ENCODE measurements around the gene PLCE1. TPM values are rescaled to one million over a fixed set of nuclear protein-coding genes. Genes with fewer than 3 reads are reported as not detected.

PLCE1 gene
- total and polyA plus RNA-seq, 2 of the 8 experiments (the other 6 are each of a cell fraction or from before 2014, with no cell fraction given): 0.05 to 0.06 TPM

DNA sequence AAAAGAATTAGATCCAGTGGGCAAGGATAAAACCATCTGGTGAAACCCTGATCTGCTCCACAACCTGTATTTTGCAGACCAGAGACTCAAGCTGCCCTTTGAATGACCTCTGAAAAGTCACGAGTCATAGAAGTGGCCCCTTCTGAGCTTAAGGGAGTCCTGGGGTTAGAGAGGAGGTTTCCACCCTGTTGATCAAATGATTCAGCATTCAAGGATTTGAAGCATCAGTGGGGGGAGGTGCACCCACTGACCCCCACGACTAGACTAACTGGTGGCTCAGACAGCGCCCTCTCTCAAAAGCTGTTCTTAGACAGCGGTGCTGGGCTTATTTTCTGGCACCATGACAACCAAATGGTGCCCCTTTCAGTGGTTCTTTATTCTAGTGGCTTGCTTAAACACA lies 44.3 kb downstream of the PLCE1 start:
- Histone ChIP-seq H3K9ac (replicated peaks in 1 of 4; ENCODE audit: extremely low read depth in 1 of 4, low read depth in 3 of 4, low read length in 3 of 4) (no peak overlapping the region), H3K23me2 (ENCODE audit: low read depth, low read length) (no peaks in the 10 kb centered on the region), H3K4me1 (replicated peaks in 1 of 4; ENCODE audit: control insufficient read depth in 3 of 4, insufficient read depth in 4 of 4, low read length in 3 of 4) (peaks cover 0 to 3% (median 0%) of the 10 kb centered on the region in 4 experiments; a peak in 1 of 7 replicates), H3K14ac (ENCODE audit: insufficient read length) (no peak overlapping the region), H3K4ac (replicated peaks; ENCODE audit: insufficient read length, low read depth, low read length) (no peak overlapping the region), H2BK15ac (ENCODE audit: low read length) (no peak overlapping the region), H3K18ac (ENCODE audit: extremely low read depth, low read length) (no peak overlapping the region), H3K4me3 (ENCODE audit: extremely low read depth in 1 of 4, insufficient read depth in 2 of 4, low read depth in 3 of 4, low read length in 4 of 4) (no peak overlapping the region), H2BK5ac (ENCODE audit: low read depth, low read length) (no peak overlapping the region; the same call in 1 of the 2 replicates), H4K5ac (ENCODE audit: insufficient read length, low read depth, low read length) (no peak overlapping the region), H2AK5ac (ENCODE audit: low read depth, low read length) (no peak overlapping the region), H3K9me3 (ENCODE audit: insufficient read depth in 2 of 2, low read depth in 1 of 2, low read length in 1 of 2) (no peaks in the 10 kb centered on the region), H3K27me3 (replicated peaks in 1 of 4; ENCODE audit: control insufficient read depth in 3 of 4, extremely low read depth in 1 of 4, insufficient read depth in 3 of 4, low read length in 3 of 4) (no peaks in the 10 kb centered on the region), H3K36me3 (ENCODE audit: control insufficient read depth in 2 of 4, insufficient read depth in 4 of 4, low read length in 3 of 4) (no peaks in the 10 kb centered on the region), H3K79me1 (ENCODE audit: low read depth, low read length) (no peaks in the 10 kb centered on the region), H2AFZ (ENCODE audit: low read length) (no peak overlapping the region), H4K8ac (ENCODE audit: extremely low read depth, insufficient read depth, low read length) (no peak overlapping the region), H3K23ac (ENCODE audit: insufficient read length) (no peak overlapping the region), H3K4me2 (ENCODE audit: insufficient read depth in 1 of 2, low read depth in 2 of 2, low read length in 2 of 2) (no peak overlapping the region), H2BK120ac (replicated peaks; ENCODE audit: low read depth, low read length) (no peak overlapping the region), H4K91ac (replicated peaks; ENCODE audit: insufficient read length, low read length) (no peak overlapping the region), H2BK20ac (ENCODE audit: low read length) (no peak overlapping the region), H3K56ac (replicated peaks; ENCODE audit: insufficient read length, low read depth, low read length) (no peak overlapping the region), H3K79me2 (ENCODE audit: control insufficient read depth in 1 of 2, insufficient read depth in 2 of 2, low read length in 2 of 2) (no peaks in the 10 kb centered on the region), H4K20me1 (replicated peaks in 1 of 2; ENCODE audit: control insufficient read depth in 1 of 2, insufficient read depth in 2 of 2, low read length in 2 of 2) (no peaks in the 10 kb centered on the region), H2BK12ac (ENCODE audit: low read depth, low read length) (no peak overlapping the region), H3K27ac (ENCODE audit: low read depth, low read length) (no peak overlapping the region)
- DNase-seq (ENCODE audit: low read depth in 1 of 2, low spot score in 2 of 2) (no peak), FAIRE-seq (no peak)
- ChIA-PET CTCF (ENCODE audit: partially characterized antibody) (interaction anchor here (0.9 to 1.5 kb wide), 5 partner anchors 37 to 190 kb away, joined by 3 to 5 read pairs (median 3); no protein-coding TSS in a partner anchor), POLR2A (ENCODE audit: partially characterized antibody) (no interaction called here)
- 63% methylated on average over 4 of the region's 4 CpGs; no CpG with 5 or more reads in 1 of the 2 experiments for WGBS, 2 experiments (ENCODE audit: extremely low coverage in 1 of 2, insufficient coverage in 1 of 2, insufficient read length in 1 of 2, insufficient replicate concordance in 2 of 2, low coverage in 1 of 2, low lambda C conversion rate in 2 of 2, missing lambda C conversion rate in 1 of 2)
- TF ChIP-seq, protein P1, sequence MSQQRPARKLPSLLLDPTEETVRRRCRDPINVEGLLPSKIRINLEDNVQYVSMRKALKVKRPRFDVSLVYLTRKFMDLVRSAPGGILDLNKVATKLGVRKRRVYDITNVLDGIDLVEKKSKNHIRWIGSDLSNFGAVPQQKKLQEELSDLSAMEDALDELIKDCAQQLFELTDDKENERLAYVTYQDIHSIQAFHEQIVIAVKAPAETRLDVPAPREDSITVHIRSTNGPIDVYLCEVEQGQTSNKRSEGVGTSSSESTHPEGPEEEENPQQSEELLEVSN (IDR thresholded peaks at IDR 0.05): no peak
- TF ChIP-seq HDAC2 (IDR thresholded peaks at IDR 0.05; ENCODE audit: borderline replicate concordance in 1 of 2, low read depth in 2 of 2, low read length in 2 of 2): no peak
- TF ChIP-seq, protein P2, sequence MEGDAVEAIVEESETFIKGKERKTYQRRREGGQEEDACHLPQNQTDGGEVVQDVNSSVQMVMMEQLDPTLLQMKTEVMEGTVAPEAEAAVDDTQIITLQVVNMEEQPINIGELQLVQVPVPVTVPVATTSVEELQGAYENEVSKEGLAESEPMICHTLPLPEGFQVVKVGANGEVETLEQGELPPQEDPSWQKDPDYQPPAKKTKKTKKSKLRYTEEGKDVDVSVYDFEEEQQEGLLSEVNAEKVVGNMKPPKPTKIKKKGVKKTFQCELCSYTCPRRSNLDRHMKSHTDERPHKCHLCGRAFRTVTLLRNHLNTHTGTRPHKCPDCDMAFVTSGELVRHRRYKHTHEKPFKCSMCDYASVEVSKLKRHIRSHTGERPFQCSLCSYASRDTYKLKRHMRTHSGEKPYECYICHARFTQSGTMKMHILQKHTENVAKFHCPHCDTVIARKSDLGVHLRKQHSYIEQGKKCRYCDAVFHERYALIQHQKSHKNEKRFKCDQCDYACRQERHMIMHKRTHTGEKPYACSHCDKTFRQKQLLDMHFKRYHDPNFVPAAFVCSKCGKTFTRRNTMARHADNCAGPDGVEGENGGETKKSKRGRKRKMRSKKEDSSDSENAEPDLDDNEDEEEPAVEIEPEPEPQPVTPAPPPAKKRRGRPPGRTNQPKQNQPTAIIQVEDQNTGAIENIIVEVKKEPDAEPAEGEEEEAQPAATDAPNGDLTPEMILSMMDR (IDR thresholded peaks at IDR 0.05; ENCODE audit: control extremely low read depth in 1 of 3, insufficient read depth in 1 of 3, low read depth in 1 of 3, low read length in 3 of 3): peak in 1 of 3 experiments; percentile 18; a peak in 1 of 4 replicates
- peak; percentile 96 for TF ChIP-seq BACH1 (IDR thresholded peaks at IDR 0.05; ENCODE audit: low read length)
- no peak for TF ChIP-seq PHF8 (conservative IDR thresholded peaks at IDR 0.05; ENCODE audit: low read depth, low read length)
- TF ChIP-seq CTBP2 (IDR thresholded peaks at IDR 0.05; ENCODE audit: borderline replicate concordance, insufficient read depth, insufficient read length, low read length): no peak
- TF ChIP-seq CHD1 (IDR thresholded peaks at IDR 0.05; ENCODE audit: low read depth, low read length): no peak
- no peak for TF ChIP-seq ZNF274 (IDR thresholded peaks at IDR 0.05; ENCODE audit: borderline replicate concordance, extremely low read depth, low read length)
- TF ChIP-seq MAFK (IDR thresholded peaks at IDR 0.05; ENCODE audit: low read depth, low read length): peak; percentile 82
- TF ChIP-seq KDM1A (IDR thresholded peaks at IDR 0.05; ENCODE audit: borderline replicate concordance, low read length): no peak

Data from H1 (cell line).